ENCODE measurements around the gene TP53I3.
"Not testable (repeated sequence)": the region's sequence is repeated elsewhere in the genome, so short reads cannot be mapped to it uniquely, and the experiment has no call there.

The TP53I3 gene

DNA sequence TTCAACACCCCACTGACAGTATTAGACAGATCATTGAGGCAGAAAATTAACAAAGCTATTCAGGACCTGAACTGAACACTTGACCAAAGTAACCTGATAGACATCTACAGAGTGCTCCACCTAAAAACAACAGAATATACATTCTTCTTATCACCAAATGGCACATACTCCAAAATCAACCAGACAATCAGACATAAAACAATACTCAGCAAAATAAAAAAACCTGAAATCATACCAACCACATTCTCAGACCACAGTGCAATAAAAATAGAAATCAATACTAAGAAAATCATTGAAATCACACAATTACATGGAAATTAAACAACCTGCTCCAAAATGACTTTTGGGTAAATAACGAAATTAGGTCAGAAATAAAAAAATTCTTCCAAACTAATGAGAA is 22.7 kb upstream of the TP53I3 start:
- FAIRE-seq (no peak), DNase-seq (ENCODE audit: insufficient read length, low spot score) (no peak)
- TF ChIP-seq, protein P1, sequence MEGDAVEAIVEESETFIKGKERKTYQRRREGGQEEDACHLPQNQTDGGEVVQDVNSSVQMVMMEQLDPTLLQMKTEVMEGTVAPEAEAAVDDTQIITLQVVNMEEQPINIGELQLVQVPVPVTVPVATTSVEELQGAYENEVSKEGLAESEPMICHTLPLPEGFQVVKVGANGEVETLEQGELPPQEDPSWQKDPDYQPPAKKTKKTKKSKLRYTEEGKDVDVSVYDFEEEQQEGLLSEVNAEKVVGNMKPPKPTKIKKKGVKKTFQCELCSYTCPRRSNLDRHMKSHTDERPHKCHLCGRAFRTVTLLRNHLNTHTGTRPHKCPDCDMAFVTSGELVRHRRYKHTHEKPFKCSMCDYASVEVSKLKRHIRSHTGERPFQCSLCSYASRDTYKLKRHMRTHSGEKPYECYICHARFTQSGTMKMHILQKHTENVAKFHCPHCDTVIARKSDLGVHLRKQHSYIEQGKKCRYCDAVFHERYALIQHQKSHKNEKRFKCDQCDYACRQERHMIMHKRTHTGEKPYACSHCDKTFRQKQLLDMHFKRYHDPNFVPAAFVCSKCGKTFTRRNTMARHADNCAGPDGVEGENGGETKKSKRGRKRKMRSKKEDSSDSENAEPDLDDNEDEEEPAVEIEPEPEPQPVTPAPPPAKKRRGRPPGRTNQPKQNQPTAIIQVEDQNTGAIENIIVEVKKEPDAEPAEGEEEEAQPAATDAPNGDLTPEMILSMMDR (IDR thresholded peaks at IDR 0.05; ENCODE audit: insufficient read depth, missing control alignments): no peak

DNA sequence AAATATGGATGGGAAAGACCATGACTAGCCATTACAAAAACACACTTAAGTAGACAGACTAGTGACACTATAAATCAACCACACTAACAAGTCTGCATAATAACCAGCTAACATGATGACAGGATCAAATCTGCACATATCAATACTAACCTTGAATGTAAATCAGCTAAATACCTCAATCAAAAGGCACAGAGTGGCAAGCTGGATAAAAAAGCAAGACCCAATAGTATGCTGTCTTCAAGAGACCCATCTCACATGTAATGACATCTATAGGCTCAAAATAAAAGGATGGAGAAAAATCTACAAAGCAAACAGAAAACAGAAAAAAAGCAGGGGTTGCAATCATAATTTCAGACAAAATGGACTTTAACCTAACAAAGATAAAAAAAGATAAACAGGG is 22.2 kb upstream of the TP53I3 start:
- FAIRE-seq (no peak), DNase-seq (ENCODE audit: insufficient read length, low spot score) (no peak)
- TF ChIP-seq, protein P1 (IDR thresholded peaks at IDR 0.05; ENCODE audit: insufficient read depth, missing control alignments): no peak

DNA sequence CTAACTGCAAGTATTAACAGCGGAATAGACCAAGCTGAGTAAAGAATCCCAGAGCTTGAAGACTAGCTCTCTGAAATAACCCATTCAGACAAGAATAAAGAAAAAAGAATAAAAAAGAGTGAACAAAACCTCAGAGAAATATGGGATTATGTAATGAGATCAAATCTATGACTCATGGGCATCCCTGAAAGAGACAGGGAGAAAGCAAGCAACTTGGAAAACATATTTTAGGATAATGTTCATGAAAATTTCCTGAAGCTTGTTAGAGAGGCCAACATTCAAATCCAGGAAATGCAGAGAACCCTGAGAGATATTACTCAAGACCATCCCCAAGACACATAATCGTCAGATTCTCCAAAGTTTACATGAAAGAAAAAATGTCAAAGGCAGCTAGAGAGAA is 21.2 kb upstream of the TP53I3 start:
- DNase-seq (ENCODE audit: insufficient read length, low spot score): no peak
- FAIRE-seq: no peak
- TF ChIP-seq, protein P1 (IDR thresholded peaks at IDR 0.05; ENCODE audit: insufficient read depth, missing control alignments): no peak

DNA sequence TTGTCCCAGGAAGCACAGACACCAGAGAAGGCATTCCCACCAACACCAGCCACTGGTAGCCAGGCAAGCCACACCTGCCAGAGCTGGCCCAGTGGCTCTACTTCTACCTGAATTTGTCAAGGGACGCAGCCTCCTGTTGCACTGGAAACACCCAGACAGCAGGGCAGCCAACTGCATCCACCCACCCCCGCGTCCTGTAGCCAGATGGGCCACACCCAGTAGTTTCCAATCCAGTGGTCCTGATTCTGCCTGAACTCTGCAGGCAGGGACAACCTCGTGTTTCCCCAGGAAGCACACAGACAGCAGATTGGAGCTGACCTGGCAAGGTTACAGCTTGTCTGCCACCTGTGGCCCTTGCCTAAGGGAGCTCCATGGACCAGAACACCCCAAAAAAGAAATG is 20.3 kb upstream of the TP53I3 start:
- TF ChIP-seq, protein P1 (IDR thresholded peaks at IDR 0.05; ENCODE audit: insufficient read depth, missing control alignments): no peak
- FAIRE-seq (no peak), DNase-seq (ENCODE audit: insufficient read length, low spot score) (no peak)

DNA sequence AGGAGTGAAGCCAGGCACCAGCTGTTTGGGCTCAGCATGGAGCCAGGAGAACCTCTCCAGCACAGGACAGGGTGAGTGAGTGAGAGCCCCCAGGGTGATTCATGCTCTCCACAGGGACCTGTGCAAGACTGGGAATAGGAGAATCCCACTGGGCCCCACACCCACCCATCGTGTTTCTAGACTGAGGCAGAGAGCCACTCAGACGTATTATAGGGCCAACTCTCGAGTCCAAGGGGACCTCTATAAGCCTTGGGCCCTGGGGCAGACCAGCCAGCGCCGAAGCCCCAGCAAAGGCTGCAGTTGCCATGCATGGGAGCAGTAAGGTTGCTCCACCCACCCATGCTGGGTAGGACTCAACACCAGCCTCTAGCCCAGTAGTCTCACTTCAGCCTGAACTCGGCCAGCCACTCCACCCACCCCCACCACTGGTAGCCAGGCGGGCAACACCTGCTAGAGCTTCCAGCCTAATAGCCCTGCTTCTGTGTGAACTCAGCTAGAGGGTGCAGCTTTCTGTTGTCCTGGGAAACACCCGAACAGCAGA is 19.5 kb upstream of the TP53I3 start:
- FAIRE-seq: no peak
- no peak for DNase-seq (ENCODE audit: insufficient read length, low spot score)
- TF ChIP-seq, protein P1 (IDR thresholded peaks at IDR 0.05; ENCODE audit: insufficient read depth, missing control alignments): no peak

DNA sequence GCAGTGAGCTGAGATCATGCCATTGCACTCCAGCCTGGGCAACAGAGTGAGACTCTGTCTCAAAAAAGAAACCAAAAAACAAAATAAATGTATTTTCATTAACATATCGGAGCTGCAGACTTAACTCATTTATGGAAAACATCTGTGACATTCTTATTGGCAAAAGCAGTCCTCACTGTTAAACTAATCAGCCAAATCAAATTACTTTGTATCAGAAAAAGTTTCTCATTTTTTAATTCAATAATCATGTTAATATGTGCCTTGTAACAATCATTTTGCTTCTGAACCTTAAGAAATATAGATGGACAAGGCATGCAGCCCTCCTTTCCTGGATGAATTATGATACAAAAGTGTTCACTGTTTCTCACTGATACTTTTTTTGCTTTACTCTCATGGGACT is 18.0 kb upstream of the TP53I3 start:
- FAIRE-seq: no peak

DNA sequence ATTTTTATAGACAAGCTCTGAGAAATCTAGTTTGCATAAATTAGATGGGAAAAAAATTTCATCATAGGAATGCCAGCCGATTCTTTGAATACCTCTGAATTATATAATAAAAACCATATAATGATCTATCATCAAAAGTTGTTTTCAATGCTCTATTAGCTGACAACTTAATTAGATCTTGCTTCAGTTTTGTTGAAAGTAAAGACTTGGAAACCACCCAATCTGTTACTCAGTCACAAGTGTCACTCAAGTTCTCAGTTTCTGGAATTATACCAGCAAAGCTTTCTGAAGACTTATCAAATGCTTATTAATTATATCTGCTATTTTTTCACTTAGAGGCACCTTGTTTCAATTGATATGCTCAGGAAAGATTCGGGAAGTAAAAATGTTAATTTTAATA is 17.4 kb upstream of the TP53I3 start:
- TF ChIP-seq, protein P1 (IDR thresholded peaks at IDR 0.05; ENCODE audit: insufficient read depth, missing control alignments): no peak
- FAIRE-seq (no peak), DNase-seq (ENCODE audit: insufficient read length, low spot score) (no peak)

More for the DNA sequence above, 18.0 kb upstream of the TP53I3 start:
- DNase-seq (ENCODE audit: insufficient read length, low spot score): no peak
- TF ChIP-seq, protein P1 (IDR thresholded peaks at IDR 0.05; ENCODE audit: insufficient read depth, missing control alignments): no peak

DNA sequence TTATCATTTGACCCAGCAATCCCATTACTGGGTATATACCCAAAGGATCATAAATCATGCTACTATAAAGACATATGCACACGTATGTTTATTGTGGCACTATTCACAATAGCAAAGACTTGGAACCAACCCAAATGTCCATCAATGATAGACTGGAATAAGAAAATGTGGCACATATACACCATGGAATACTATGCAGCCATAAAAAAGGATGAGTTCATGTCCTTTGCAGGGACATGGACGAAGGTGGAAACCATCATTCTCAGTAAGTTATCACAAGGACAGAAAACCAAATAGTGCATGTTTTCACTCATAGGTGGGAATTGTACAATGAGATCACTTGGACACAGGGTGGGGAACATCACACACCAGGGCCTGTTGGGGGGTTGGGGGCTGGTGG is 16.1 kb upstream of the TP53I3 start:
- not testable (repeated sequence) for FAIRE-seq; DNase-seq (ENCODE audit: insufficient read length, low spot score)

DNA sequence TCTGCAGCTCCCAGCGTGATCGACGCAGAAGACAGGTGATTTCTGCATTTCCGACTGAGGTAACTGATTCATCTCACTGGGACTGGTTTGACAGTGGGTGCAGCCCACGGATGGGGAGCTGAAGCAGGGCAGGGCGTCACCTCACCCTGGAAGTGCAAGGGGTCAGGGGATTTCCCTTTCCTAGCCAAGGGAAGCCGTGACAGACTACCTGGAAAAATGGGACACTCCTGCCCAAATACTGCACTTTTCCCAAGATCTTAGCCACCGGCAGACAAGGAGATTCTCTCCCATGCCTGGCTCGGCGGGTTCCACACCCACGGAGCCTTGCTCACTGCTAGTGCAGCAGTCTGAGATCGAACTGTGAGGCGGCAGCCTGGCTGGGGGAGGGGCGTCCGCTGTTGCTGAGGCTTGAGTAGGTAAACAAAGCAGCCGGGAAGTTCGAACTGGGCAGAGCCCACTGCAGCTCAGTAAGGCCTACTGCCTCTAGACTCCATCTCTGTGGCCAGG is 10.6 kb upstream of the TP53I3 start:
- FAIRE-seq: not testable (repeated sequence)

DNA sequence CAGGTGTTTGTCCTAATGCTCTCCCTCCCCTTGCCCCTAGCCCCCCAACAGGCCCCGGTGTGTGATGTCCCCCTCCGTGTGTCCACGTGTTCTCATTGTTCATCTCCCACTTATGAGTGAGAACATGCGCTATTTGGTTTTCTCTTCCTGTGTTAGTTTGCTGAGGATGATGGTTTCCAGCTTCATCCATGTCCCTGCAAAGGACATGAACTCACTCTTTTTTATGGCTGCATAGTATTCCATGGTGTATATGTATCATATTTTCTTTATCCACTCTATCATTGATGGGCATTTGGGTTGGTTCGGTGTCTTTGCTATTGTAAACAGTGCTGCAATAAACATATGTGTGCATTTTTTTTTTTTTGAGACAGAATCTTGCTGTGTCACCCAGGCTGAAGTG is 8.6 kb upstream of the TP53I3 start:
- DNase-seq (ENCODE audit: insufficient read length, low spot score); FAIRE-seq: not testable (repeated sequence)

More for the DNA sequence above, 10.6 kb upstream of the TP53I3 start:
- DNase-seq (ENCODE audit: insufficient read length, low spot score): not testable (repeated sequence)
